22Rv1 (cell line): ENCODE measurements around the gene CUEDC1.

Experiments
- ZFX ChIP-seq: fragments of 450-650 bp; IDR thresholded peaks from 2 replicates; pipeline ENCODE4 v1.6.1; 2017; ENCODE audit warnings: antibody characterized with exemption, borderline replicate concordance
- TF ChIP-seq, protein P1 (sequence below): fragments of 450-650 bp; IDR thresholded peaks from 2 replicates; pipeline ENCODE4 v1.5.1; 2017; ENCODE audit warnings: mild to moderate bottlenecking

GRCh38 chr17:57943645-57944044 lies 11.6 kb downstream of the CUEDC1 start:
- TF ChIP-seq, protein P1, sequence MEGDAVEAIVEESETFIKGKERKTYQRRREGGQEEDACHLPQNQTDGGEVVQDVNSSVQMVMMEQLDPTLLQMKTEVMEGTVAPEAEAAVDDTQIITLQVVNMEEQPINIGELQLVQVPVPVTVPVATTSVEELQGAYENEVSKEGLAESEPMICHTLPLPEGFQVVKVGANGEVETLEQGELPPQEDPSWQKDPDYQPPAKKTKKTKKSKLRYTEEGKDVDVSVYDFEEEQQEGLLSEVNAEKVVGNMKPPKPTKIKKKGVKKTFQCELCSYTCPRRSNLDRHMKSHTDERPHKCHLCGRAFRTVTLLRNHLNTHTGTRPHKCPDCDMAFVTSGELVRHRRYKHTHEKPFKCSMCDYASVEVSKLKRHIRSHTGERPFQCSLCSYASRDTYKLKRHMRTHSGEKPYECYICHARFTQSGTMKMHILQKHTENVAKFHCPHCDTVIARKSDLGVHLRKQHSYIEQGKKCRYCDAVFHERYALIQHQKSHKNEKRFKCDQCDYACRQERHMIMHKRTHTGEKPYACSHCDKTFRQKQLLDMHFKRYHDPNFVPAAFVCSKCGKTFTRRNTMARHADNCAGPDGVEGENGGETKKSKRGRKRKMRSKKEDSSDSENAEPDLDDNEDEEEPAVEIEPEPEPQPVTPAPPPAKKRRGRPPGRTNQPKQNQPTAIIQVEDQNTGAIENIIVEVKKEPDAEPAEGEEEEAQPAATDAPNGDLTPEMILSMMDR, result no peak
- TF ChIP-seq ZFX, result no peak
